Astrocyte (in vitro differentiated cells and primary cell): ENCODE results near the gene PLEKHG3. TPM values are rescaled to one million over a fixed set of nuclear protein-coding genes. Genes with fewer than 3 reads are reported as not detected.
A peak's percentile ranks its signal among the peaks of the same experiment; 100 is the strongest.

Experiments
- DNase-seq: peaks from one replicate; pipeline ENCODE4 v3.0.0-alpha.2; 2010; ENCODE audit warnings: low read depth
- FAIRE-seq: peaks from 2 replicates; lab custom pipeline; 2011; peaks lifted over from hg19 to GRCh38; lab: Jason Lieb, UNC
- H2AFZ ChIP-seq: 2 replicates; pipeline ENCODE4 v1.6.0; 2012; ENCODE audit warnings: low read depth, low read length, inconsistent platforms
- H3K27ac ChIP-seq: 2 replicates; pipeline ENCODE4 v1.5.1; 2011; ENCODE audit warnings: low read depth, low read length, inconsistent platforms
- H3K27me3 ChIP-seq: 2 replicates; pipeline ENCODE4 v1.6.0; 2011; ENCODE audit warnings: low read length, inconsistent platforms; ENCODE audit not compliant: insufficient read depth
- H3K36me3 ChIP-seq: 2 replicates; pipeline ENCODE4 v1.5.1; 2011; ENCODE audit warnings: low read length, inconsistent platforms; ENCODE audit not compliant: insufficient read depth
- H3K4me1 ChIP-seq: 2 replicates; pipeline ENCODE4 v1.5.1; 2011; ENCODE audit warnings: low read length, inconsistent platforms; ENCODE audit not compliant: insufficient read depth
- H3K4me2 ChIP-seq: 2 replicates; pipeline ENCODE4 v1.6.0; 2012; ENCODE audit warnings: low read length, inconsistent platforms
- H3K4me3 ChIP-seq: 2 replicates; pipeline ENCODE4 v1.5.1; 2011; ENCODE audit warnings: low read depth, mild to moderate bottlenecking, low read length, inconsistent platforms; ENCODE audit not compliant: insufficient read depth
- H3K79me2 ChIP-seq: 2 replicates; pipeline ENCODE4 v1.6.0; 2012; ENCODE audit warnings: mild to moderate bottlenecking, low read length, inconsistent platforms; ENCODE audit not compliant: insufficient read depth
- H3K9ac ChIP-seq: 2 replicates; pipeline ENCODE4 v1.6.0; 2012; ENCODE audit warnings: mild to moderate bottlenecking, low read length, inconsistent platforms
- H3K9me3 ChIP-seq: 2 replicates; pipeline ENCODE4 v1.5.1; 2012; ENCODE audit warnings: low read depth, mild to moderate bottlenecking, low read length, inconsistent platforms; ENCODE audit not compliant: insufficient read depth
- H4K20me1 ChIP-seq: 2 replicates; pipeline ENCODE4 v1.6.0; 2012; ENCODE audit warnings: low read length, inconsistent platforms; ENCODE audit not compliant: insufficient read depth
- H3K27ac Mint-ChIP-seq: one replicate; pipeline ENCODE4 v1.8.0; 2021; ENCODE audit warnings: mild to moderate bottlenecking, mixed read lengths; ENCODE audit not compliant: unreplicated experiment
- H3K27me3 Mint-ChIP-seq: one replicate; pipeline ENCODE4 v1.8.0; 2021; ENCODE audit warnings: low read depth, mixed read lengths; ENCODE audit not compliant: unreplicated experiment
- H3K36me3 Mint-ChIP-seq: one replicate; pipeline ENCODE4 v1.8.0; 2021; ENCODE audit warnings: low read depth, mixed read lengths; ENCODE audit not compliant: unreplicated experiment
- H3K4me1 Mint-ChIP-seq: one replicate; pipeline ENCODE4 v1.8.0; 2021; ENCODE audit warnings: low read depth, mixed read lengths; ENCODE audit not compliant: unreplicated experiment
- H3K4me3 Mint-ChIP-seq: one replicate; pipeline ENCODE4 v1.8.0; 2021; ENCODE audit warnings: mild to moderate bottlenecking, moderate library complexity, mixed read lengths; ENCODE audit not compliant: unreplicated experiment
- H3K9me3 Mint-ChIP-seq: one replicate; pipeline ENCODE4 v1.8.0; 2021; ENCODE audit warnings: mild to moderate bottlenecking, mixed read lengths; ENCODE audit not compliant: unreplicated experiment
- EZH2 ChIP-seq: IDR thresholded peaks from 2 replicates; pipeline ENCODE4 v1.6.1; 2012; ENCODE audit warnings: mild to moderate bottlenecking, low read length, inconsistent platforms; ENCODE audit not compliant: insufficient read depth
- total RNA-seq: library from RNA; stranded (reverse); gene quantifications from 2 replicates; pipeline ENCODE4 v1.2.1, GENCODE V29; 2021
- TF ChIP-seq, protein P1 (sequence below): IDR thresholded peaks from 2 replicates; pipeline ENCODE4 v1.5.1; 2011; ENCODE audit warnings: low read depth, mild to moderate bottlenecking, inconsistent platforms, low read length, moderate library complexity; ENCODE audit not compliant: insufficient read depth

Gene PLEKHG3
- total RNA-seq, 1 donor from 2014 or later = 98.6 TPM

DNA sequence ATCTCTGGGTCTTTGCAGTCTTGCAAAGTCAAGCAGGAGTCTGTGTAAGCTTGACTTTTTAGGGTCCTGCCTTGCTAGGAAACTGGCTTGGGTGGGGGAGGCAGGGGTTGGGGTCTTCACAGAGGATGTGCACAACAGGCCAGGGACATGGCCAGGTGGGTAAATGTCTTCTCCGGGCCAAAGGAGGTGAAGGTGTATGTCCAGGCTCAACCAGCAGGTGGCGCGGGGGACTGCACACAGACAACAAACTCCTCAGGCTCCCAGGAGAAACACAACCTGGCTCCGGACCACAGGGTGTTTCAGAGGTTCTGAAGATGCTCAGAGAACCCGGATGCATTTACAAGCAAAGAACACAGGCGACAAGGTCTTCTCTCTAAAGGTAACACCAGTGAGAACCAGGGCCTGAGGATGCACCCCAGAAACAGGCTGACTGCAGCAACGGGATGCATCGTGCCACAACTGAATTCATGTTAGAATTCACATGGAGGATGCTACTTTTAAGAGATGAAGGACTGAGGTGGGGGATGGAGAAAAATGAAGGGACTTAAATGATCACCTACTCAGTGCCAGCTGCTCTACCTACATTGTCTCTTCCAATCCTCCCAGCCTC lies 56.0 kb downstream of the PLEKHG3 start:
- H3K4me1 ChIP-seq = peaks cover 68% of the 10 kb centered on the region
- no peaks in the 10 kb centered on the region for H3K36me3 ChIP-seq
- Mint-ChIP-seq H3K4me3 (no peak overlapping the region), H3K4me1 (peaks cover 78% of the 10 kb centered on the region), H3K27ac (peak overlapping the region; percentile 93), H3K36me3 (no peaks in the 10 kb centered on the region), H3K27me3 (no peaks in the 10 kb centered on the region), H3K9me3 (no peaks in the 10 kb centered on the region)
- H2AFZ ChIP-seq = no peak overlapping the region
- TF ChIP-seq, protein P1, sequence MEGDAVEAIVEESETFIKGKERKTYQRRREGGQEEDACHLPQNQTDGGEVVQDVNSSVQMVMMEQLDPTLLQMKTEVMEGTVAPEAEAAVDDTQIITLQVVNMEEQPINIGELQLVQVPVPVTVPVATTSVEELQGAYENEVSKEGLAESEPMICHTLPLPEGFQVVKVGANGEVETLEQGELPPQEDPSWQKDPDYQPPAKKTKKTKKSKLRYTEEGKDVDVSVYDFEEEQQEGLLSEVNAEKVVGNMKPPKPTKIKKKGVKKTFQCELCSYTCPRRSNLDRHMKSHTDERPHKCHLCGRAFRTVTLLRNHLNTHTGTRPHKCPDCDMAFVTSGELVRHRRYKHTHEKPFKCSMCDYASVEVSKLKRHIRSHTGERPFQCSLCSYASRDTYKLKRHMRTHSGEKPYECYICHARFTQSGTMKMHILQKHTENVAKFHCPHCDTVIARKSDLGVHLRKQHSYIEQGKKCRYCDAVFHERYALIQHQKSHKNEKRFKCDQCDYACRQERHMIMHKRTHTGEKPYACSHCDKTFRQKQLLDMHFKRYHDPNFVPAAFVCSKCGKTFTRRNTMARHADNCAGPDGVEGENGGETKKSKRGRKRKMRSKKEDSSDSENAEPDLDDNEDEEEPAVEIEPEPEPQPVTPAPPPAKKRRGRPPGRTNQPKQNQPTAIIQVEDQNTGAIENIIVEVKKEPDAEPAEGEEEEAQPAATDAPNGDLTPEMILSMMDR = peak; percentile 50
- no peak for TF ChIP-seq EZH2
- DNase-seq (peak; percentile 15), FAIRE-seq (no peak)
- no peaks in the 10 kb centered on the region for H3K79me2 ChIP-seq
- no peak overlapping the region for H3K4me2 ChIP-seq
- no peaks in the 10 kb centered on the region for H4K20me1 ChIP-seq
- no peak overlapping the region for H3K9ac ChIP-seq
- no peaks in the 10 kb centered on the region for H3K9me3 ChIP-seq
- H3K4me3 ChIP-seq = no peak overlapping the region
- H3K27me3 ChIP-seq = no peaks in the 10 kb centered on the region
- no peak overlapping the region for H3K27ac ChIP-seq

GRCh38 chr14:64760916-64761315 lies 56.7 kb downstream of the PLEKHG3 start:
- Mint-ChIP-seq H3K9me3 (no peaks in the 10 kb centered on the region), H3K27me3 (no peaks in the 10 kb centered on the region), H3K4me1 (peaks cover 74% of the 10 kb centered on the region), H3K27ac (peak overlapping the region; percentile 75), H3K36me3 (no peaks in the 10 kb centered on the region), H3K4me3 (peak overlapping the region; percentile 13)
- Histone ChIP-seq H3K9me3 (no peaks in the 10 kb centered on the region), H3K79me2 (no peaks in the 10 kb centered on the region), H2AFZ (no peak overlapping the region), H3K27me3 (no peaks in the 10 kb centered on the region), H3K27ac (no peak overlapping the region), H3K4me3 (no peak overlapping the region), H3K36me3 (no peaks in the 10 kb centered on the region), H4K20me1 (no peaks in the 10 kb centered on the region), H3K4me1 (peaks cover 65% of the 10 kb centered on the region), H3K9ac (peak overlapping the region; percentile 70), H3K4me2 (no peak overlapping the region)
- TF ChIP-seq EZH2 = no peak
- TF ChIP-seq, protein P1 = no peak
- DNase-seq (no peak), FAIRE-seq (no peak)

DNA sequence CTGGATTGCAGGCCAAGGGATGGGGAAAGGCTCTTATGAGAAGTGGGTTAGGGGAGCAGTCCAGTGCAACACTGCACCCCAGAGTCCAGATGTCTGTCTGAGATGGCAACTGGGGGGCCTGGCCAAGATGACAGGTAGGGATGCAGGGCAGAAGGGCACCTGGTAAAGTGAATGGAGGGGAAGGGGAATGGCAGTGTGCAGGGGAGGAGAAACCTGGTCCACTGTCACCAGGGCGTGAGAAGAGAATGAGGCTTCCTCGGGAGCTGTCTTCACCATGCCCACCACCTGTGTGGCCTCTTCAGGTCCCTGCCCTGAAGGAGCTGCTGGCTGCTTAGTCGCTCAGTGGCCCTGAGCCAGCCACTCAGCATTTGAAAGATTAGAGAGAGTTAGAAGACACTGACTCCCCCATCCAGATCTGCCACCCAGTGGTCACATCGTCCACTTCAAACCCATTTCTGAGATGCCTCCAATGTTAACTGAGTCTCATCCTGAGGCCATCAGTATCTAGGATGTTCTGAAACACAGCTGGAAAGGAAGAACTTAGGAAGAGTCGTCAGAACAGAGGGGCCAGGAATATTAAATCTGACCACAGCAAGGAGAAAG lies 57.3 kb downstream of the PLEKHG3 start:
- Mint-ChIP-seq H3K36me3 (no peaks in the 10 kb centered on the region), H3K4me3 (peak overlapping the region; percentile 42), H3K27ac (peak overlapping the region; percentile 79), H3K27me3 (no peaks in the 10 kb centered on the region), H3K9me3 (no peaks in the 10 kb centered on the region), H3K4me1 (peaks cover 72% of the 10 kb centered on the region)
- no peaks in the 10 kb centered on the region for H3K79me2 ChIP-seq
- H3K36me3 ChIP-seq = no peaks in the 10 kb centered on the region
- FAIRE-seq = no peak
- TF ChIP-seq, protein P1 = no peak
- no peak for TF ChIP-seq EZH2
- H3K4me2 ChIP-seq = peak overlapping the region; percentile 77
- H3K9me3 ChIP-seq = no peaks in the 10 kb centered on the region
- peak overlapping the region; percentile 70 for H3K9ac ChIP-seq
- no peaks in the 10 kb centered on the region for H4K20me1 ChIP-seq
- H3K4me3 ChIP-seq = peak overlapping the region; percentile 19
- H3K27me3 ChIP-seq = no peaks in the 10 kb centered on the region
- peaks cover 65% of the 10 kb centered on the region for H3K4me1 ChIP-seq
- DNase-seq = no peak
- H2AFZ ChIP-seq = peak overlapping the region; percentile 18
- H3K27ac ChIP-seq = peak overlapping the region; percentile 69
